HCT116 (cell line): ENCODE measurements around the gene VAV2. TPM values are rescaled to one million over a fixed set of nuclear protein-coding genes. Genes with fewer than 3 reads are reported as not detected.

Experiments
- ATAC-seq: fragments of 200-7000 bp; cut with Tn5 transposase; 2 replicates; pipeline ENCODE4 v1.9.1; 2020; ENCODE audit warnings: mild to moderate bottlenecking, moderate library complexity
- BruUV-seq: library from RNA; stranded (reverse); fragments of 400-500 nt; replicated peaks from 2 replicates; lab custom pipeline; 2021; lab: Mats Ljungman, UMichigan
- CTCF ChIA-PET: fragments of 300-600 bp; sonication (Branson Sonifier 250); formaldehyde crosslinking; loops from one replicate; lab custom pipeline; 2021; ENCODE audit warnings: antibody characterized with exemption; lab: Charles Lee
- POLR2A ChIA-PET: fragments of 300-600, 350-600 bp; sonication (Branson Sonifier 250); formaldehyde crosslinking; loops from one replicate; lab custom pipeline; 2021; ENCODE audit warnings: antibody characterized with exemption; lab: Charles Lee
- RAD21 ChIA-PET, 2 experiments: fragments of 300-600 bp; sonication (Branson Sonifier 250); formaldehyde crosslinking; loops; one replicate each; lab custom pipeline; 2023; ENCODE audit warnings: low total read pairs in 2 of 2; ENCODE audit not compliant: uncharacterized antibody in 2 of 2, unreplicated experiment in 2 of 2, low non-redundant PET in 1 of 2; lab: Charles Lee
- DNase-seq: peaks from one replicate; pipeline ENCODE4 v3.0.0-alpha.2; 2010; ENCODE audit warnings: low read depth, low spot score
- H2AFZ ChIP-seq: fragments of 200-600 bp; shearing (Covaris generic), sonication (generic); 2 replicates; pipeline ENCODE4 v1.6.1; 2017; ENCODE audit warnings: low read depth, mixed run types, mixed read lengths, antibody characterized with exemption, low read length; ENCODE audit not compliant: poor library complexity, severe bottlenecking
- H3K27ac ChIP-seq: 2 replicates; pipeline ENCODE4 v1.5.1; 2012; ENCODE audit warnings: low read depth, low read length
- H3K27me3 ChIP-seq: fragments of 200-600 bp; sonication (generic); 2 replicates; pipeline ENCODE4 v1.6.1; 2016; ENCODE audit warnings: mixed run types, low read length, mixed read lengths; ENCODE audit not compliant: insufficient read depth
- H3K36me3 ChIP-seq, 2 experiments: fragments of 200-500 bp in 1 of 2; fragments of 200-600 bp in 1 of 2; sonication (Bioruptor generic) in 1 of 2; sonication (generic) in 1 of 2; 2 replicates each; pipeline versions ENCODE4 v1.5.1 to v1.6.1; 2014 to 2016; ENCODE audit warnings: low read length in 2 of 2, inconsistent platforms in 1 of 2, mixed read lengths in 1 of 2, mixed run types in 1 of 2; ENCODE audit not compliant: insufficient read depth in 2 of 2, control insufficient read depth in 1 of 2
- H3K4me1 ChIP-seq, 2 experiments: fragments of 200-600 bp in 1 of 2; sonication (generic) in 1 of 2; 2 replicates each; pipeline versions ENCODE4 v1.5.1 to v1.6.1; 2012 to 2017; ENCODE audit warnings: low read length in 2 of 2, inconsistent platforms in 1 of 2, mild to moderate bottlenecking in 1 of 2, mixed read lengths in 1 of 2, mixed run types in 1 of 2, moderate library complexity in 1 of 2; ENCODE audit not compliant: insufficient read depth in 2 of 2, control insufficient read depth in 1 of 2
- H3K4me2 ChIP-seq: fragments of 200-600 bp; sonication (generic); 2 replicates; pipeline ENCODE4 v1.6.1; 2017; ENCODE audit warnings: mixed run types, low read length, mixed read lengths
- H3K4me3 ChIP-seq, 2 experiments: fragments of 200-600 bp in 1 of 2; sonication (generic) in 1 of 2; replicated peaks in 1 of 2; 2 replicates each; pipeline ENCODE4 v1.5.1; 2011 to 2016; ENCODE audit warnings: low read length in 2 of 2, control low read depth in 1 of 2, low read depth in 1 of 2, mild to moderate bottlenecking in 1 of 2, mixed read lengths in 1 of 2, mixed run types in 1 of 2
- H3K79me2 ChIP-seq: fragments of 200-600 bp; sonication (generic); 2 replicates; pipeline ENCODE4 v1.6.1; 2017; ENCODE audit warnings: mild to moderate bottlenecking, mixed run types, low read length, moderate library complexity, mixed read lengths; ENCODE audit not compliant: insufficient read depth
- H3K9ac ChIP-seq: fragments of 200-600 bp; sonication (generic); 2 replicates; pipeline ENCODE4 v1.6.1; 2016; ENCODE audit warnings: low read length, mixed read lengths
- H3K9me2 ChIP-seq: fragments of 200-600 bp; sonication (generic), shearing (Covaris generic); 2 replicates; pipeline ENCODE4 v1.6.1; 2017; ENCODE audit warnings: mixed run types, mild to moderate bottlenecking, moderate library complexity; ENCODE audit not compliant: insufficient read depth
- H3K9me3 ChIP-seq, 2 experiments: fragments of 200-500 bp in 1 of 2; fragments of 200-600 bp in 1 of 2; sonication (Bioruptor generic) in 1 of 2; sonication (generic) in 1 of 2; 2 replicates each; pipeline ENCODE4 v1.6.1; 2014 to 2017; ENCODE audit warnings: low read length in 2 of 2, mixed read lengths in 2 of 2, inconsistent platforms in 1 of 2, low read depth in 1 of 2, mild to moderate bottlenecking in 1 of 2, mixed run types in 1 of 2, moderate library complexity in 1 of 2; ENCODE audit not compliant: control insufficient read depth in 1 of 2, insufficient read depth in 1 of 2
- H4K20me1 ChIP-seq: fragments of 200-600 bp; sonication (generic), shearing (Covaris generic); 2 replicates; pipeline ENCODE4 v1.6.1; 2017; ENCODE audit warnings: mixed run types, mild to moderate bottlenecking, moderate library complexity; ENCODE audit not compliant: insufficient read depth
- RAD21 ChIP-seq: IDR thresholded peaks from 2 replicates; pipeline ENCODE4 v1.6.1; 2012; ENCODE audit warnings: low read depth, mild to moderate bottlenecking
- SIN3A ChIP-seq: IDR thresholded peaks from 2 replicates; pipeline ENCODE4 v1.6.1; 2012; ENCODE audit warnings: low read depth
- YY1 ChIP-seq: IDR thresholded peaks from 2 replicates; pipeline ENCODE4 v1.6.1; 2011; ENCODE audit warnings: low read length, low read depth, moderate library complexity, mild to moderate bottlenecking; ENCODE audit not compliant: insufficient replicate concordance; ENCODE audit errors: extremely low read depth
- intact Hi-C: fragments of 100-400 bp; cut with micrococcal nuclease; formaldehyde crosslinking; loops from 2 replicates; pipeline ENCODE4 v1.10.0; 2022
- total RNA-seq: library from RNA; stranded (reverse); gene quantifications from one replicate; pipeline ENCODE4 v1.2.1, GENCODE V29; 2021; ENCODE audit not compliant: unreplicated experiment
- TF ChIP-seq, protein P1 (sequence below), 3 experiments: fragments of 200-600 bp in 1 of 3; sonication (generic) in 1 of 3; IDR thresholded peaks in 2 of 3; conservative IDR thresholded peaks in 1 of 3; 2 replicates each; pipeline ENCODE4 v1.5.1; 2012 to 2017; ENCODE audit warnings: low read depth in 2 of 3, low read length in 2 of 3, antibody characterized with exemption in 1 of 3, borderline replicate concordance in 1 of 3, control low read depth in 1 of 3, mild to moderate bottlenecking in 1 of 3, mixed read lengths in 1 of 3, mixed run types in 1 of 3, moderate library complexity in 1 of 3; ENCODE audit not compliant: insufficient read depth in 1 of 3

VAV2 gene
- total RNA-seq, 1 experiment from 2014 or later = 33.2 TPM

GRCh38 chr9:133782157-133783130 lies 209.7 kb downstream of the VAV2 start:
- POLR2A ChIA-PET = interaction anchor here (1.4 kb wide), 1 partner anchor 211 kb away, joined by 4 read pairs; no protein-coding TSS in a partner anchor
- no peaks in the 10 kb centered on the region for H3K9me2 ChIP-seq
- ATAC-seq = peak; percentile 81
- no peaks in the 10 kb centered on the region for H3K9me3 ChIP-seq
- peaks cover 0 to 3% of the 10 kb centered on the region in 2 experiments; a peak in 1 of 4 replicates for H3K36me3 ChIP-seq
- no peaks in the 10 kb centered on the region for H3K27me3 ChIP-seq
- CTCF ChIA-PET = interaction anchor here (0.6 to 3.2 kb wide), 10 partner anchors 9 to 317 kb away, joined by 3 to 76 read pairs (median 5); partner anchors contain the start of genes ADAMTSL2, BRD3OS and SARDH
- BruUV-seq = no TSS peak
- intact Hi-C loops = loop anchor here (1.0 to 2.0 kb wide), 2 partner anchors 212 to 316 kb away; no protein-coding TSS in a partner anchor
- no peaks in the 10 kb centered on the region for H3K79me2 ChIP-seq
- RAD21 ChIA-PET = interaction anchor here (0.6 to 2.1 kb wide), 5 partner anchors 40 to 243 kb away, joined by 3 to 13 read pairs (median 4); partner anchors contain the start of gene BRD3OS (in 1 of the 2)
- H3K27ac ChIP-seq = no peak overlapping the region
- no peaks in the 10 kb centered on the region for H3K4me1 ChIP-seq
- TF ChIP-seq SIN3A (no peak), YY1 (peak; percentile 42), RAD21 (peak; percentile 70)
- TF ChIP-seq, protein P1, sequence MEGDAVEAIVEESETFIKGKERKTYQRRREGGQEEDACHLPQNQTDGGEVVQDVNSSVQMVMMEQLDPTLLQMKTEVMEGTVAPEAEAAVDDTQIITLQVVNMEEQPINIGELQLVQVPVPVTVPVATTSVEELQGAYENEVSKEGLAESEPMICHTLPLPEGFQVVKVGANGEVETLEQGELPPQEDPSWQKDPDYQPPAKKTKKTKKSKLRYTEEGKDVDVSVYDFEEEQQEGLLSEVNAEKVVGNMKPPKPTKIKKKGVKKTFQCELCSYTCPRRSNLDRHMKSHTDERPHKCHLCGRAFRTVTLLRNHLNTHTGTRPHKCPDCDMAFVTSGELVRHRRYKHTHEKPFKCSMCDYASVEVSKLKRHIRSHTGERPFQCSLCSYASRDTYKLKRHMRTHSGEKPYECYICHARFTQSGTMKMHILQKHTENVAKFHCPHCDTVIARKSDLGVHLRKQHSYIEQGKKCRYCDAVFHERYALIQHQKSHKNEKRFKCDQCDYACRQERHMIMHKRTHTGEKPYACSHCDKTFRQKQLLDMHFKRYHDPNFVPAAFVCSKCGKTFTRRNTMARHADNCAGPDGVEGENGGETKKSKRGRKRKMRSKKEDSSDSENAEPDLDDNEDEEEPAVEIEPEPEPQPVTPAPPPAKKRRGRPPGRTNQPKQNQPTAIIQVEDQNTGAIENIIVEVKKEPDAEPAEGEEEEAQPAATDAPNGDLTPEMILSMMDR (IDR thresholded peaks at IDR 0.05 in 2 of 3, conservative IDR thresholded peaks at IDR 0.05 in 1 of 3; ENCODE audit: borderline replicate concordance in 1 of 3, insufficient read depth in 1 of 3, low read depth in 2 of 3, low read length in 2 of 3) = peak; percentile 75 to 88 (median 87); a peak in 5 of 6 replicates
- no peak overlapping the region for H2AFZ ChIP-seq
- no peaks in the 10 kb centered on the region for H4K20me1 ChIP-seq
- peak; percentile 26 for DNase-seq
- H3K4me3 ChIP-seq = no peak overlapping the region
- no peak overlapping the region for H3K9ac ChIP-seq
- no peak overlapping the region for H3K4me2 ChIP-seq
